Stimulated activated CD4-positive, alpha-beta T cell treated with anti-CD3 and anti-CD28 coated beads, Interleukin-1b, Interleukin-23, amount 100 ng/mL, for 1 hour (primary cell): ENCODE measurements around the gene WBP2.
"Not testable (repeated sequence)": the region's sequence is repeated elsewhere in the genome, so short reads cannot be mapped to it uniquely, and the experiment has no call there.

ENCODE experiments used
- DNase-seq, 2 donors: peaks; one replicate each; pipeline ENCODE4 v3.0.0-alpha.2; 2020; ENCODE audit warnings: low read depth in 2 of 2

The WBP2 gene

GRCh38 chr17:75889454-75889853 is 34.3 kb upstream of the WBP2 start:
- no peak for DNase-seq

GRCh38 chr17:75888484-75888883 is 33.3 kb upstream of the WBP2 start:
- DNase-seq = no peak

- not testable (repeated sequence) for DNase-seq
Measured at GRCh38 chr17:75885860-75886259, 30.7 kb upstream of the WBP2 start.

GRCh38 chr17:75885431-75885830 is 30.3 kb upstream of the WBP2 start:
- DNase-seq = no peak

- no peak for DNase-seq
Measured at GRCh38 chr17:75881678-75882454, 26.7 kb upstream of the WBP2 start.

- no peak for DNase-seq
Measured at GRCh38 chr17:75880266-75880665, 25.1 kb upstream of the WBP2 start.

- DNase-seq = no peak
Measured at GRCh38 chr17:75878174-75878998, 23.3 kb upstream of the WBP2 start, which contains the start of gene TRIM47. TSS of gene TRIM47 (minus strand) at chr17:75878581. CDS start at chr17:75878548, 33 bp downstream.

- peak in 1 of 2 donors; percentile 44 for DNase-seq
Measured at GRCh38 chr17:75877752-75878173, 22.6 kb upstream of the WBP2 start.

GRCh38 chr17:75876938-75877751 is 22.0 kb upstream of the WBP2 start:
- no peak for DNase-seq

GRCh38 chr17:75876190-75876937 is 21.2 kb upstream of the WBP2 start:
- DNase-seq = peak in 1 of 2 donors; percentile 58

- DNase-seq = no peak
Measured at GRCh38 chr17:75875940-75876189, 20.7 kb upstream of the WBP2 start.

- no peak for DNase-seq
Measured at GRCh38 chr17:75875182-75875939, 20.2 kb upstream of the WBP2 start.

- no peak for DNase-seq
Measured at GRCh38 chr17:75874323-75875181, 19.4 kb upstream of the WBP2 start.

GRCh38 chr17:75873587-75874322 is 18.6 kb upstream of the WBP2 start:
- no peak for DNase-seq

GRCh38 chr17:75872434-75873351 is 17.6 kb upstream of the WBP2 start:
- DNase-seq = peak in 1 of 2 donors; percentile 47

- DNase-seq = not testable (repeated sequence)
Measured at GRCh38 chr17:75870228-75870627, 15.1 kb upstream of the WBP2 start.

- no peak for DNase-seq
Measured at GRCh38 chr17:75869282-75870141, 14.4 kb upstream of the WBP2 start.
